Ovary (tissue), 3 donors: ENCODE data around the gene ASXL2.

Experiments used
- POLR2A ChIP-seq: fragments of 450-650 bp; IDR thresholded peaks from one replicate; pipeline ENCODE4 v1.6.1; 2017; ENCODE audit warnings: antibody characterized with exemption, mild to moderate bottlenecking, moderate library complexity
- TF ChIP-seq, protein P1 (sequence below), 3 donors: fragments of 450-650 bp in 2 of 3; fragments of 200-600 bp in 1 of 3; IDR thresholded peaks; one replicate each; pipeline versions ENCODE4 v1.5.1 to v1.8.0; 2016 to 2022; ENCODE audit warnings: antibody characterized with exemption in 3 of 3, mild to moderate bottlenecking in 1 of 3
- donor health status: DM: no; HTN: no; CAD: no.

DNA sequence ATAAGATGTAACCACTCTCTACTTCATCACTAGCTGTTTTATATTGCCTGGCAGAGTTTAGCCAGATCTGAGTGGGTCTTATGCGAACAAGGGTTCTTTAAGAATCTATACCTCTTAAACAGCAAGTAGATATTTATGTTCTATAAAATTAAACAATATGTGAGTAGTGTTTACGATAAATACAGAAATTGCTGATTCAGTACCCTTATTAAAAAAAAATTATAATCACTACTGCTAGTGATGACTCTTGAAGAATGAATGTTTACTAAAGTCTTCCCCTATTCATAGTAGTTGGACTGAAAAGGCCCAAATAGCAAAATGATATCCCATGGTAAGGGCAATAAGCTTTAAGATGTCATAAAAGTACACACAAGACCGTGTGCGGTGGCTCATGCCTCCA lies 106.2 kb downstream of the ASXL2 start:
- TF ChIP-seq, protein P1, sequence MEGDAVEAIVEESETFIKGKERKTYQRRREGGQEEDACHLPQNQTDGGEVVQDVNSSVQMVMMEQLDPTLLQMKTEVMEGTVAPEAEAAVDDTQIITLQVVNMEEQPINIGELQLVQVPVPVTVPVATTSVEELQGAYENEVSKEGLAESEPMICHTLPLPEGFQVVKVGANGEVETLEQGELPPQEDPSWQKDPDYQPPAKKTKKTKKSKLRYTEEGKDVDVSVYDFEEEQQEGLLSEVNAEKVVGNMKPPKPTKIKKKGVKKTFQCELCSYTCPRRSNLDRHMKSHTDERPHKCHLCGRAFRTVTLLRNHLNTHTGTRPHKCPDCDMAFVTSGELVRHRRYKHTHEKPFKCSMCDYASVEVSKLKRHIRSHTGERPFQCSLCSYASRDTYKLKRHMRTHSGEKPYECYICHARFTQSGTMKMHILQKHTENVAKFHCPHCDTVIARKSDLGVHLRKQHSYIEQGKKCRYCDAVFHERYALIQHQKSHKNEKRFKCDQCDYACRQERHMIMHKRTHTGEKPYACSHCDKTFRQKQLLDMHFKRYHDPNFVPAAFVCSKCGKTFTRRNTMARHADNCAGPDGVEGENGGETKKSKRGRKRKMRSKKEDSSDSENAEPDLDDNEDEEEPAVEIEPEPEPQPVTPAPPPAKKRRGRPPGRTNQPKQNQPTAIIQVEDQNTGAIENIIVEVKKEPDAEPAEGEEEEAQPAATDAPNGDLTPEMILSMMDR (IDR thresholded peaks at IDR 0.05), result no peak
- TF ChIP-seq POLR2A, result no peak
